Muscle of leg (tissue), 11 donors: ENCODE measurements around the gene SPIRE1. TPM values are rescaled to one million over a fixed set of nuclear protein-coding genes. Genes with fewer than 3 reads are reported as not detected.
A peak's percentile ranks its signal among the peaks of the same experiment; 100 is the strongest.

Source experiments
- DNase-seq: peaks from one replicate; pipeline ENCODE4 v3.0.0; 2013
- H3K27ac ChIP-seq: one replicate; pipeline ENCODE4 v1.5.1; 2013; ENCODE audit warnings: mild to moderate bottlenecking, low read length, control low read depth
- H3K27me3 ChIP-seq: one replicate; pipeline ENCODE4 v1.6.1; 2013; ENCODE audit warnings: low read length; ENCODE audit not compliant: control insufficient read depth, insufficient read depth
- H3K36me3 ChIP-seq: one replicate; pipeline ENCODE4 v1.6.1; 2013; ENCODE audit warnings: low read length; ENCODE audit not compliant: control insufficient read depth, insufficient read depth
- H3K4me1 ChIP-seq: one replicate; pipeline ENCODE4 v1.6.1; 2013; ENCODE audit warnings: low read length; ENCODE audit not compliant: control insufficient read depth, insufficient read depth
- H3K4me3 ChIP-seq: one replicate; pipeline ENCODE4 v1.5.1; 2013; ENCODE audit warnings: low read length, control low read depth
- H3K9me3 ChIP-seq: replicated peaks from 2 replicates; pipeline ENCODE4 v1.6.1; 2013; ENCODE audit warnings: low read depth, low read length; ENCODE audit not compliant: control insufficient read depth
- WGBS: methylation state at CpG from one replicate; pipeline ENCODE4 v1.1.5; 2013; ENCODE audit warnings: missing lambda C conversion rate; ENCODE audit not compliant: insufficient coverage; 5-methylcytosine and 5-hydroxymethylcytosine counted together
- polyA plus RNA-seq, 8 donors: library from polyadenylated mRNA; unstranded; fragments of 120-200 nt; gene quantifications; one replicate each; pipeline versions ENCODE4 v1.2.1 to v1.2.3, GENCODE V29; 2013; ENCODE audit warnings: inconsistent platforms in 1 of 8, low replicate concordance in 1 of 8; ENCODE audit not compliant: insufficient read length in 8 of 8, insufficient read depth in 1 of 8
- total RNA-seq: library from RNA; stranded (reverse); fragments of 120-200 nt; gene quantifications from one replicate; pipeline ENCODE4 v1.2.4, GENCODE V29; 2013

The SPIRE1 gene
- total and polyA plus RNA-seq, 9 donors, result 10.3 to 13.9 (median 12.0) TPM

DNA sequence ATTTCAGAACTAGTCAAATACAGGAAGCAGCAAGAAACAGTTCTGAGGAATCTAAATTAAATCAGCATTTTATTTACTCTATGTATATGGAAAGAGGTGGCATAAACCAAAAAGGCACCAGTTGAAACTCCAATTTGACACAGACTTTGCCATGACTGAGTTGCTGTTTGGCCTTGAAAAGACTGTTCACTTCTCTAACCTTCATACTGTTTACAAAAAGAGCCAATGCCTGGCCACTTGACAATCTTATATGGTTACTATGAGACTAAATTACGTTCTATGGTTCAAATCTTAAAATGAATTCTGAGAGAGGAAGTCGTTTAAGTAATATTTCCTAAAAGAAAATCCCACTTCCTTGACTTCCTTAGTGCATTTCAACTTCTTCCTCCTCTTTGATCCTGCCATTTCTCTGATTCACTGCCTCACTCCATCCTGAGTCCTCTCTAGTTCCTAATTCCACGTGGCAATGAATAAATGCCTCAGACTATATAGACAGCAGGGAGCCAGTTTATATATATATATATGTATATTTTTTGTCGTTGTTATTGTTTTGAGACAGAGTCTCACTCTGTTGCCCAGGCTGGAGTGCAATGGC lies 31.4 kb upstream of the SPIRE1 start:
- no peaks in the 10 kb centered on the region for H3K4me1 ChIP-seq
- no peaks in the 10 kb centered on the region for H3K9me3 ChIP-seq
- no peaks in the 10 kb centered on the region for H3K27me3 ChIP-seq
- H3K4me3 ChIP-seq, result no peak overlapping the region
- no peak overlapping the region for H3K27ac ChIP-seq
- WGBS, result 100% methylated on average over 1 of the region's 4 CpGs
- DNase-seq, result no peak
- H3K36me3 ChIP-seq, result peaks cover 14% of the 10 kb centered on the region

DNA sequence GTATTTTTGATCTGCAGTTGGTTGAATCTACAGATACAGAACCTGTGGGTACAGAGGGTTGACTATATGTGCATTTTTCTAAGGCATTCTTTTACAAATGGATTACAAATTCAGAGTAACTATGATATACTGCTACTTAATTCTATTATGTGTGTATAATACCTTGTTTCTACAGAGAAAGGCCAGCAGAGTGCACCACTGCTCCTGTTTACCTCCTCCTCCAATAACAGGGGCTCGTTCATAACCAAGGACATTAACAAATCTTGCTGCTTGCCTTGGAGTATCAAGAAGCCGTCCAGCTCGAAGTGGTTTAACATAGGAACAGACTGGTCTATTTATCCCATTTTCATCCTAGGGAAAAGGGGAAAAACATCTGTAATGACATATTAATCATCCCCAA lies 28.2 kb upstream of the SPIRE1 start:
- Histone ChIP-seq H3K4me1 (no peaks in the 10 kb centered on the region), H3K4me3 (no peak overlapping the region), H3K27ac (no peak overlapping the region), H3K27me3 (no peaks in the 10 kb centered on the region), H3K9me3 (no peaks in the 10 kb centered on the region), H3K36me3 (peaks cover 9% of the 10 kb centered on the region)
- DNase-seq, result no peak
- WGBS, result no CpG with 5 or more reads among the region's 3 CpGs

DNA sequence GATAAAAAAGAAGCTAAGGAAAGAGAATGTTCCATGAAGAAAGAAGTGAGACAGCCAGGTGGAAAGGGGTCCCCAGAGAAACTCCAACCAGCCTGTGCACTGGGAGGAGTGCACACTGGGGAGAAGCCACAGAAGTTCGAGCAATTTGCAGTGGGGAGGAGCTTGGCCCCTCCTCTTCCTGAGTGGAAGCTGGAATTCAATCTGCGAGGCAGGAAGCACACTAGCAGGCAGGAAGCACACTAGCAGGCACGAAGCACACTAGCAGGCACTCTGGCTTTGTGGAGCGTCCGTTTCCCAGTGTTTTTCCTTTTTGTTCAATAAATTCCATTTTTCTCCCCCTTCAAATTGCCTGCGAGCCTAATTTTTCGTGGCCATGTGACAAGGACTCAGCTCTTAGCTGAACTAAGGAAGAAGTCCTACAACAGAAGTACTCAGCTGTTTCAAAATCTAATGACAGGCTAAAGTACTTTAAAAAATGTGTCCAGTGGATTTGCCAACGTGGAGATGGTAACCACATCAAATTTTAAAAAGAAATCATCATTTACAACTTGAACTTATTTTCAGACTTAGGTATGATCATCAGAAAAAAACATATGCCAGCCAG lies 21.4 kb upstream of the SPIRE1 start:
- WGBS, result 10% methylated on average over 7 of the region's 8 CpGs
- Histone ChIP-seq H3K9me3 (no peaks in the 10 kb centered on the region), H3K27me3 (no peaks in the 10 kb centered on the region), H3K27ac (peak overlapping the region; percentile 89), H3K36me3 (peaks cover 20% of the 10 kb centered on the region), H3K4me3 (peak overlapping the region; percentile 29), H3K4me1 (peaks cover 6% of the 10 kb centered on the region)
- DNase-seq, result peak; percentile 82

DNA sequence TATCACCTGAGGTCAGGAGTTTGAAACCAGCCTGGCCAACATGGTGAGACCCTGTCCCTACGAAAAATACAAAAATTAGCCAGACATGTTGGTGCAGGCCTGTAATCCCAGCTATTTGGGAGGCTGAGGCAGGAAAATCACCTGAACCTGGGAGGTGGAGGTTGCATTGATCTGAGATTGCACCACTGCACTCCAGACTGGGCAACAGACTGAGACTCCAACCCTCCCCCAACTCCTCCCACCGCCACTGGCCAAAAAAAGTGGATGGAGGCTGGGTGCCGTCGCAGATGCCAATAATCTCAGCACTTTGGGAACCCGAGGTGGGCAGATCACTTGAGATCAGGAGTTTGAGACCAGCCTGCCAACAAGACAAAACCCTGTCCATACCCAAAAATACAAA lies 10.1 kb upstream of the SPIRE1 start:
- H3K4me3 ChIP-seq, result no peak overlapping the region
- no peak overlapping the region for H3K27ac ChIP-seq
- H3K9me3 ChIP-seq, result no peaks in the 10 kb centered on the region
- no peaks in the 10 kb centered on the region for H3K27me3 ChIP-seq
- no peaks in the 10 kb centered on the region for H3K4me1 ChIP-seq
- DNase-seq, result no peak
- 90% methylated on average over 2 of the region's 5 CpGs for WGBS
- H3K36me3 ChIP-seq, result peaks cover 3% of the 10 kb centered on the region

DNA sequence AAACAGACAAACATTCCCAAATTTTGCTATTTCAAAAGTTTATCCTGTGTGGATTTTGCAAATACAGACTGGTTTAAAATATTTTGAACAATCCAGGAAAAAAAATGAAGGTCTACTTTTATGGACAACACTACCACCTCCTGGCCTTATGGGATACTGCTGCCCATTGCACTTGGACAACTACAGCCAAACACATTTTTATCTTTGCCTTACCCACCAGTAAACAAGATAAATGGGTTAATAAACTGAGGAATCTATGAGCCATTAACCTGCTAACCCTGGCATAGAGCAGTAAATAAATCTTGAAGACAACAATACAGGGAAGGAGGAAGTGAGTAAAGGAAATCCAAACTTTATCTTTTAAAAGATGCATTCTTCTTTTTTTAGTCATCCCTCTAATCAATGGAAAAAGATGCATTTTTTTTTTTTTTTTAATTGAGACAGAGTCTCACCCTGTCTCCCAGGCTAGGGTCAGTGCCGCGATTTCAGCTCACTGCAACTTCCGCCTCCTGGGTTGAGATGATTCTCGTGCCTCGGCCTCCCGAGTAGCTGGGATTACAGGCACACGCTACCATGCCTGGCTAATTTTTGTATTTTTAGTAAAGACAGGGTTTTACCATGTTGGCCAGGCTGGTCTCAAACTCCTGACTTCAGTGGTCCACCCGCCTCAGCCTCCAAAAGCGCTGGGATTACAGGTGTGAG lies 2.1 kb upstream of the SPIRE1 start:
- H3K27ac ChIP-seq, result no peak overlapping the region
- H3K4me3 ChIP-seq, result no peak overlapping the region
- H3K27me3 ChIP-seq, result no peaks in the 10 kb centered on the region
- no peaks in the 10 kb centered on the region for H3K36me3 ChIP-seq
- 100% methylated on average over 2 of the region's 9 CpGs for WGBS
- peak; percentile 72 for DNase-seq
- no peaks in the 10 kb centered on the region for H3K4me1 ChIP-seq
- H3K9me3 ChIP-seq, result no peaks in the 10 kb centered on the region

DNA sequence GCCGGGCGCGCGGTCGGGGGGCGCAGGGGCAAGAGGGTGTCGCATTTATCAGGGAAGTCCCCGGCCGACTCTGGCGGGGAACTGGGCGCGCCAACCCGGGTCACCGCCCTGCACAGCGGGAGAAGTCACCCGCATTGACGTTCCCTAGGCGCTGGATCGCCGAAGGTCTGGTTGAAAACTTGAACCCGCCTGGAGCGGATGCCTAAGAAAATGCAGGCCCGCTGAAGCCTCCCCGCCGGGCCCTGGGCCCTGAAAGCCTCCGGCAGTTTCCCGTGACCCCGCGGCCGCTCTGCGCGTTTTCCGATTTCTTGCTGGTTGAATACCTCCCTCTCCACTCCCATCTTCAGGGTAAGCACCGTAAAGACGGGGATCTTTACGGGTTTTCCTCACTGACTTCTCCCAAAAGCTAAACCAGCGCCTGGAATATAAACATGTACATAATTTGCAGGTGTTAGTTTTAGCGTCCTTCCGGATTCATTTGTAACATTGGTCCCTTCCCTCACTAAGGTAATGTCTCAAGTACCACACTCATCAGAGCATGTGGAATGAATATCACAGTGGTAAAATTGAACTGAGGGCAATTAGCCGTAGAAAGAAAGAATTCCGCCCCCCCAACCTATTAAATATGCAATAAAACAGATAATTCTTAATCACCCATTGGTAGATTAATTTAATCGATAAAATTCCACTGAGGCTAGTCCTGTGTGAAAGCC lies 675 bp upstream of the SPIRE1 start:
- no peaks in the 10 kb centered on the region for H3K4me1 ChIP-seq
- peak overlapping the region; percentile 55 for H3K27ac ChIP-seq
- H3K4me3 ChIP-seq, result peak overlapping the region; percentile 68
- DNase-seq, result peak; percentile 38
- H3K36me3 ChIP-seq, result no peaks in the 10 kb centered on the region
- no peaks in the 10 kb centered on the region for H3K27me3 ChIP-seq
- H3K9me3 ChIP-seq, result no peaks in the 10 kb centered on the region
- 2% methylated on average over 32 of the region's 42 CpGs for WGBS

DNA sequence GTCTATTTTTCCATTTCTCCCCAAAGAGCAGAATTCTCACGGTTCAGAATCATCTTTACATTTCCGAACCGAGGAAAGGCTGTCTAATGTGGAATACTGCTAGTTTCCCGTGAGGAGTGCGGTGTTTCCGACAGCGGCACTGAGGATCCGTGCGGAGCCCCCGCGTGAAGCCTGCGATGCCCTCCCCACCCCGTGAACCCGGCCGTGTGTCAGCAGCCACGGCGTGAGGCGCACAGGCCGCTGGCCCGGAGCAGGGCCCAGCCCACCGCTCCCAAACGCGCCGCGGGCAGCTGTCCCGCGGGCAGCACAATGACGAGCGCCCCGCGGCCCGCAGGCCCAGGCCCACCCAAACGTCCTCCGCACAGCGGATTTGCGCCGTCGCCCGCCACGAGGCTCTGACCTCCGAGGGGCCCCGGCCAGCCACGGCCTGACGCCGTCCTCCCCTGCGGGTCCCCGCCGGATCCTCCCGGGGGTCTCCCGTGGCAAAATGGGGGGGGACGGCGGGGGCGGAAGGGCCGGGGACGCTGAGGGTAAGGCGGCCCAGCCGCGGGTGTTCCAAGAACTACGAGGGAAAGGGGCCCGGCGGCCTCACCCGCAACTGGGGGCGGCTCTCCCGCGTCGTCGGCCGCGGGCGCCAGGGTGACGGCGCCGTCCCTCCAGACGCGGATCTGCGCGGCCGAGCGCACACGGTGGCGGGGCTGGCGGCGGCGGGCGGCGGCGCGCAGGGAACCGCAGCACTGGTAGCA lies 796 bp downstream of the SPIRE1 start:
- Histone ChIP-seq H3K4me3 (peak overlapping the region; percentile 68), H3K9me3 (no peaks in the 10 kb centered on the region), H3K36me3 (no peaks in the 10 kb centered on the region), H3K4me1 (peaks cover 2% of the 10 kb centered on the region), H3K27me3 (no peaks in the 10 kb centered on the region), H3K27ac (peak overlapping the region; percentile 90)
- 0% methylated on average over 79 of the region's 89 CpGs for WGBS
- DNase-seq, result peak; percentile 69

DNA sequence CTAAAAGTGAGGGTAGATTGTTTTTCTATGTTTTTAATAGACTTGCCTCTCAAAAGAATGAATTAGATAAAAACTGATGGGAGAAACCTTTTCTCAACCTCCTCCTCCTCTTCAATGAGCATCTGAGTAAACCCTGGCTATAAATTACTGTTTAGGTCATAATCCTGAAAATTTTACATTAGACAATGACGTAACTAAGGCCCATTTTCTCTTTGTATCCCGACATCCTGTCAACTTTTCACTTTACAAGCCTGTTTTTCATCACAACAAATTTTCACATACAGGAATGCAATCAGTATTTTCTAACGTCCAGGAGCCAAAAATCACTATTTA lies 1.3 kb downstream of the SPIRE1 start:
- H3K36me3 ChIP-seq, result no peaks in the 10 kb centered on the region
- WGBS, result 5% methylated on average over 2 of the region's 3 CpGs
- H3K9me3 ChIP-seq, result no peaks in the 10 kb centered on the region
- peaks cover 2% of the 10 kb centered on the region for H3K4me1 ChIP-seq
- H3K27ac ChIP-seq, result peak overlapping the region; percentile 90
- no peaks in the 10 kb centered on the region for H3K27me3 ChIP-seq
- peak; percentile 47 for DNase-seq
- H3K4me3 ChIP-seq, result peak overlapping the region; percentile 68

DNA sequence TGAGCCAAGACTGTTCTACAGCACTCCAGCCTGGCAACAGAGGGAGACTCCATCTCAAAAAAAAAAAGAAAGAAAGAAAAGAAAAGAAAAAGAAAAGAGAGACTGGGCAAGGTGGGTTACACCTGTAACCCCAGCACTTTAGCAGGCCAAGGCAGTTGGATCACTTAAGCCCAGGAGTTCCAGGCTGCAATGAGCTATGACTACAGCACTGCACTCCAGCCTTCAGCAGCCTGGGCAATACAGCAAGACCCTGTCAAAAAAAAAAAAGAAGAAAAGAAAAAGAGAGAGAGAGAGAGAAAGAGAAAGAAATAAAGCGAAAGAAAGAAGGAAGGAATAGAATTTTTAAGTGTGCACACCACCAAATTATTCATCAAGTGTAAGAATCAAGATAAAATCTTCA lies 2.9 kb downstream of the SPIRE1 start:
- H3K9me3 ChIP-seq, result no peaks in the 10 kb centered on the region
- H3K27ac ChIP-seq, result no peak overlapping the region
- no peak overlapping the region for H3K4me3 ChIP-seq
- no peaks in the 10 kb centered on the region for H3K36me3 ChIP-seq
- H3K27me3 ChIP-seq, result no peaks in the 10 kb centered on the region
- DNase-seq, result no peak
- WGBS, result no CpG with 5 or more reads among the region's 1 CpG
- peaks cover 2% of the 10 kb centered on the region for H3K4me1 ChIP-seq
